ENCODE data around the gene AQP1. TPM values are rescaled to one million over a fixed set of nuclear protein-coding genes. Genes with fewer than 3 reads are reported as not detected.

Gene AQP1
- total and polyA plus RNA-seq, 2 of the 13 experiments (the other 11 are each of a cell fraction or from before 2014, with no cell fraction given), result not detected

DNA sequence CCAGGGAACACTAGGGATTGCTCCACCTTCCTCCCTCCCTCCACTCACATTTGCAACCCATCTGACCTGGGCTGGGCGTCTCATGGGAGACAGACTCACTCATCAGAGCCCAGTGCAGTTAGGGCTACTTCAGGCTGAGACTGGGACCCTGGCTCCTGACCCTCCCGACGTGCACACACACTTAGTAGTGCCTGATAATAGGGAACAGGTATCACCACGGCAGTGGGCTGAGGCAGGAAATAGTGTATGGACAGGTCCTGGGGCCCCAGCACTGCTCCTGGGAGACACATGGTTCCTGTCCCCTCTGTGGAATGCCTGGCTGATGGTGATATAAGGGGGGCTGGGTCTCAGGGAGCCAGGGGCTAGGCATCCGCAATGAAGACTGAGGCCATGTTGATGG, 14.3 kb downstream of the AQP1 start:
- no peak for FAIRE-seq
- intact Hi-C loops (cut with micrococcal nuclease; ENCODE audit: unreplicated experiment) (no loop called here), in situ Hi-C loops (cut with HindIII; ENCODE audit: extremely low pct_ligation_motif_present, low pct_unique_long_range_greater_than_20kb) (no loop called here)
- Histone ChIP-seq H2AFZ (ENCODE audit: low read length) (no peak overlapping the region), H3K36me3 (replicated peaks in 1 of 2; ENCODE audit: control insufficient read depth in 1 of 2, insufficient read depth in 2 of 2, low read length in 2 of 2) (no peaks in the 10 kb centered on the region), H3K9ac (ENCODE audit: insufficient read depth, low read depth, low read length) (no peak overlapping the region), H3K4me3 (replicated peaks in 1 of 3; ENCODE audit: insufficient read depth in 1 of 3, low read depth in 2 of 3, low read length in 3 of 3) (no peak overlapping the region), H3K79me2 (ENCODE audit: insufficient read depth, low read length) (no peaks in the 10 kb centered on the region), H3K4me1 (ENCODE audit: insufficient read depth, low read length) (no peaks in the 10 kb centered on the region), H3K27me3 (ENCODE audit: control insufficient read depth in 1 of 2, insufficient read depth in 2 of 2, low read length in 2 of 2) (peaks cover 0 to under 1% of the 10 kb centered on the region in 2 experiments; a peak in 2 of 5 replicates), H3K27ac (ENCODE audit: extremely low read length, insufficient read depth, low read length) (no peak overlapping the region), H4K20me1 (ENCODE audit: insufficient read depth, low read length) (no peaks in the 10 kb centered on the region), H3K9me3 (ENCODE audit: low read length) (no peaks in the 10 kb centered on the region), H3K4me2 (ENCODE audit: low read depth, low read length) (no peak overlapping the region)
- 0% methylated on average over 1 of the region's 5 CpGs for WGBS (ENCODE audit: low lambda C conversion rate)
- DNase-seq (ENCODE audit: low spot score), result no peak
- POLR2A ChIA-PET, result no interaction called here
- no TSS peak for BruUV-seq (replicated peaks)
- no peak for ATAC-seq
- CTCF ChIA-PET (ENCODE audit: low intra/inter-chr PET ratio, low total read pairs), result no interaction called here
- TF ChIP-seq TEAD3 (CRISPR knock-in tag; optimal IDR thresholded peaks at IDR 0.05; ENCODE audit: borderline replicate concordance) (no peak), CREM (IDR thresholded peaks at IDR 0.05) (no peak), CREM (CRISPR knock-in tag; IDR thresholded peaks at IDR 0.05) (no peak), ZKSCAN8 (CRISPR knock-in tag; IDR thresholded peaks at IDR 0.05; ENCODE audit: borderline replicate concordance) (no peak), ZNF703 (CRISPR knock-in tag; IDR thresholded peaks at IDR 0.05; ENCODE audit: borderline replicate concordance) (no peak), RARA (CRISPR knock-in tag; IDR thresholded peaks at IDR 0.05) (no peak), ZNF3 (CRISPR knock-in tag; IDR thresholded peaks at IDR 0.05) (no peak), ZNF235 (CRISPR knock-in tag; IDR thresholded peaks at IDR 0.05; ENCODE audit: borderline replicate concordance) (no peak), SRSF9 (IDR thresholded peaks at IDR 0.05; ENCODE audit: borderline replicate concordance, insufficient read depth, low read depth, low read length, poor library complexity, severe bottlenecking) (no peak), SAP130 (CRISPR knock-in tag; IDR thresholded peaks at IDR 0.05; ENCODE audit: low read depth) (no peak), ZNF558 (CRISPR knock-in tag; IDR thresholded peaks at IDR 0.05; ENCODE audit: borderline replicate concordance) (no peak), NPAS2 (CRISPR knock-in tag; IDR thresholded peaks at IDR 0.05; ENCODE audit: borderline replicate concordance) (no peak), DNMT1 (CRISPR knock-in tag; IDR thresholded peaks at IDR 0.05) (no peak), HNRNPH1 (optimal IDR thresholded peaks at IDR 0.05; ENCODE audit: low read depth, low read length) (no peak), ZC3H13 (CRISPR knock-in tag; IDR thresholded peaks at IDR 0.05) (no peak), ZNF572 (CRISPR knock-in tag; IDR thresholded peaks at IDR 0.05) (no peak)
- TF ChIP-seq, protein P1, sequence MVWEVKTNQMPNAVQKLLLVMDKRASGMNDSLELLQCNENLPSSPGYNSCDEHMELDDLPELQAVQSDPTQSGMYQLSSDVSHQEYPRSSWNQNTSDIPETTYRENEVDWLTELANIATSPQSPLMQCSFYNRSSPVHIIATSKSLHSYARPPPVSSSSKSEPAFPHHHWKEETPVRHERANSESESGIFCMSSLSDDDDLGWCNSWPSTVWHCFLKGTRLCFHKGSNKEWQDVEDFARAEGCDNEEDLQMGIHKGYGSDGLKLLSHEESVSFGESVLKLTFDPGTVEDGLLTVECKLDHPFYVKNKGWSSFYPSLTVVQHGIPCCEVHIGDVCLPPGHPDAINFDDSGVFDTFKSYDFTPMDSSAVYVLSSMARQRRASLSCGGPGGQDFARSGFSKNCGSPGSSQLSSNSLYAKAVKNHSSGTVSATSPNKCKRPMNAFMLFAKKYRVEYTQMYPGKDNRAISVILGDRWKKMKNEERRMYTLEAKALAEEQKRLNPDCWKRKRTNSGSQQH (CRISPR knock-in tag; IDR thresholded peaks at IDR 0.05; ENCODE audit: low read depth), result no peak
- TF ChIP-seq, protein P2, sequence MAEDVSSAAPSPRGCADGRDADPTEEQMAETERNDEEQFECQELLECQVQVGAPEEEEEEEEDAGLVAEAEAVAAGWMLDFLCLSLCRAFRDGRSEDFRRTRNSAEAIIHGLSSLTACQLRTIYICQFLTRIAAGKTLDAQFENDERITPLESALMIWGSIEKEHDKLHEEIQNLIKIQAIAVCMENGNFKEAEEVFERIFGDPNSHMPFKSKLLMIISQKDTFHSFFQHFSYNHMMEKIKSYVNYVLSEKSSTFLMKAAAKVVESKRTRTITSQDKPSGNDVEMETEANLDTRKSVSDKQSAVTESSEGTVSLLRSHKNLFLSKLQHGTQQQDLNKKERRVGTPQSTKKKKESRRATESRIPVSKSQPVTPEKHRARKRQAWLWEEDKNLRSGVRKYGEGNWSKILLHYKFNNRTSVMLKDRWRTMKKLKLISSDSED (CRISPR knock-in tag; IDR thresholded peaks at IDR 0.05), result no peak
- TF ChIP-seq, protein P3, sequence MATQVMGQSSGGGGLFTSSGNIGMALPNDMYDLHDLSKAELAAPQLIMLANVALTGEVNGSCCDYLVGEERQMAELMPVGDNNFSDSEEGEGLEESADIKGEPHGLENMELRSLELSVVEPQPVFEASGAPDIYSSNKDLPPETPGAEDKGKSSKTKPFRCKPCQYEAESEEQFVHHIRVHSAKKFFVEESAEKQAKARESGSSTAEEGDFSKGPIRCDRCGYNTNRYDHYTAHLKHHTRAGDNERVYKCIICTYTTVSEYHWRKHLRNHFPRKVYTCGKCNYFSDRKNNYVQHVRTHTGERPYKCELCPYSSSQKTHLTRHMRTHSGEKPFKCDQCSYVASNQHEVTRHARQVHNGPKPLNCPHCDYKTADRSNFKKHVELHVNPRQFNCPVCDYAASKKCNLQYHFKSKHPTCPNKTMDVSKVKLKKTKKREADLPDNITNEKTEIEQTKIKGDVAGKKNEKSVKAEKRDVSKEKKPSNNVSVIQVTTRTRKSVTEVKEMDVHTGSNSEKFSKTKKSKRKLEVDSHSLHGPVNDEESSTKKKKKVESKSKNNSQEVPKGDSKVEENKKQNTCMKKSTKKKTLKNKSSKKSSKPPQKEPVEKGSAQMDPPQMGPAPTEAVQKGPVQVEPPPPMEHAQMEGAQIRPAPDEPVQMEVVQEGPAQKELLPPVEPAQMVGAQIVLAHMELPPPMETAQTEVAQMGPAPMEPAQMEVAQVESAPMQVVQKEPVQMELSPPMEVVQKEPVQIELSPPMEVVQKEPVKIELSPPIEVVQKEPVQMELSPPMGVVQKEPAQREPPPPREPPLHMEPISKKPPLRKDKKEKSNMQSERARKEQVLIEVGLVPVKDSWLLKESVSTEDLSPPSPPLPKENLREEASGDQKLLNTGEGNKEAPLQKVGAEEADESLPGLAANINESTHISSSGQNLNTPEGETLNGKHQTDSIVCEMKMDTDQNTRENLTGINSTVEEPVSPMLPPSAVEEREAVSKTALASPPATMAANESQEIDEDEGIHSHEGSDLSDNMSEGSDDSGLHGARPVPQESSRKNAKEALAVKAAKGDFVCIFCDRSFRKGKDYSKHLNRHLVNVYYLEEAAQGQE (IDR thresholded peaks at IDR 0.05; ENCODE audit: borderline replicate concordance in 1 of 2, low read depth in 1 of 2, low read length in 2 of 2), result no peak
